ENCODE data around the gene CREB5. TPM values are rescaled to one million over a fixed set of nuclear protein-coding genes. Genes with fewer than 3 reads are reported as not detected.

CREB5 gene
- total RNA-seq, 4 donors from 2014 or later, result 6.6 to 18.6 (median 12.6) TPM

- 76% methylated on average over 11 of the region's 11 CpGs for WGBS
- no peak for DNase-seq (ENCODE audit: extremely low spot score)
- TF ChIP-seq EP300 (IDR thresholded peaks at IDR 0.05) (no peak), CTCF (IDR thresholded peaks at IDR 0.05) (no peak), POLR2AphosphoS5 (IDR thresholded peaks at IDR 0.05) (no peak), POLR2A (IDR thresholded peaks at IDR 0.05; ENCODE audit: low read depth) (no peak)
Measured at GRCh38 chr7:28641752-28642545, 229.6 kb downstream of the CREB5 start.

GRCh38 chr7:28643188-28643569, 230.9 kb downstream of the CREB5 start:
- 73% methylated on average over 1 of the region's 1 CpG for WGBS
- DNase-seq (ENCODE audit: extremely low spot score), result no peak
- Histone ChIP-seq H3K27ac (replicated peaks in 1 of 4) (no peak overlapping the region), H3K36me3 (no peaks in the 10 kb centered on the region), H3K9me3 (no peaks in the 10 kb centered on the region), H3K27me3 (no peaks in the 10 kb centered on the region), H3K4me3 (no peak overlapping the region), H3K4me1 (peaks cover 0 to 19% (median 17%) of the 10 kb centered on the region in 4 donors)
- TF ChIP-seq POLR2AphosphoS5 (IDR thresholded peaks at IDR 0.05) (no peak), CTCF (IDR thresholded peaks at IDR 0.05) (no peak)
- intact Hi-C loops (cut with DNase I), result no loop called here

More at GRCh38 chr7:28641752-28642545, 229.6 kb downstream of the CREB5 start:
- H3K36me3 ChIP-seq, result no peaks in the 10 kb centered on the region
- intact Hi-C loops (cut with DNase I), result no loop called here
- H3K27me3 ChIP-seq, result no peaks in the 10 kb centered on the region
- peaks cover 0 to 19% (median 17%) of the 10 kb centered on the region in 4 donors for H3K4me1 ChIP-seq
- H3K27ac ChIP-seq (replicated peaks in 1 of 4), result no peak overlapping the region
- H3K9me3 ChIP-seq, result no peaks in the 10 kb centered on the region
- no peak overlapping the region for H3K4me3 ChIP-seq

GRCh38 chr7:28643584-28644340, 231.4 kb downstream of the CREB5 start:
- 95% methylated on average over 3 of the region's 3 CpGs for WGBS
- no peaks in the 10 kb centered on the region for H3K9me3 ChIP-seq
- no peak overlapping the region for H3K4me3 ChIP-seq
- no peak overlapping the region for H3K27ac ChIP-seq (replicated peaks in 1 of 4)
- DNase-seq (ENCODE audit: extremely low spot score), result no peak
- no peaks in the 10 kb centered on the region for H3K36me3 ChIP-seq
- intact Hi-C loops (cut with DNase I), result no loop called here
- H3K4me1 ChIP-seq, result peaks cover 0 to 19% (median 17%) of the 10 kb centered on the region in 4 donors
- no peaks in the 10 kb centered on the region for H3K27me3 ChIP-seq
- TF ChIP-seq EP300 (IDR thresholded peaks at IDR 0.05) (no peak), CTCF (IDR thresholded peaks at IDR 0.05) (no peak), POLR2A (IDR thresholded peaks at IDR 0.05; ENCODE audit: low read depth) (no peak), POLR2AphosphoS5 (IDR thresholded peaks at IDR 0.05) (no peak)

- Histone ChIP-seq H3K4me3 (no peak overlapping the region), H3K27me3 (no peaks in the 10 kb centered on the region), H3K36me3 (no peaks in the 10 kb centered on the region), H3K9me3 (no peaks in the 10 kb centered on the region), H3K4me1 (peaks cover 0 to 19% (median 17%) of the 10 kb centered on the region in 4 donors), H3K27ac (replicated peaks in 1 of 4) (no peak overlapping the region)
- DNase-seq (ENCODE audit: extremely low spot score), result no peak
- WGBS, result 91% methylated on average over 1 of the region's 1 CpG
- TF ChIP-seq POLR2AphosphoS5 (IDR thresholded peaks at IDR 0.05) (no peak), EP300 (IDR thresholded peaks at IDR 0.05) (no peak), CTCF (IDR thresholded peaks at IDR 0.05) (no peak), POLR2A (IDR thresholded peaks at IDR 0.05; ENCODE audit: low read depth) (no peak)
- intact Hi-C loops (cut with DNase I), result no loop called here
Measured at GRCh38 chr7:28645866-28646265, 233.5 kb downstream of the CREB5 start.

Measured in esophagus muscularis mucosa (tissue), 4 donors.